Cardiac muscle cell (in vitro differentiated cells and primary cell): ENCODE results near the gene ATXN1. TPM values are rescaled to one million over a fixed set of nuclear protein-coding genes. Genes with fewer than 3 reads are reported as not detected.

Experiments
- DNase-seq, 2 donors: peaks; one replicate each; pipeline versions ENCODE4 v3.0.0 to v3.0.0-alpha.2; 2010 to 2017; ENCODE audit warnings: low read depth in 1 of 2, low spot score in 1 of 2
- H3K27ac ChIP-seq: fragments of 200-600 bp; sonication (generic); 2 replicates; pipeline ENCODE4 v1.5.1; 2016
- H3K27me3 ChIP-seq: fragments of 200-600 bp; sonication (generic); 2 replicates; pipeline ENCODE4 v1.6.0; 2016; ENCODE audit warnings: control low read depth
- H3K36me3 ChIP-seq: fragments of 200-600 bp; sonication (generic); 2 replicates; pipeline ENCODE4 v1.5.1; 2016; ENCODE audit warnings: control low read depth
- H3K4me1 ChIP-seq: fragments of 200-600 bp; sonication (generic); 2 replicates; pipeline ENCODE4 v1.8.1; 2017; ENCODE audit warnings: low read depth, mild to moderate bottlenecking, mixed run types
- H3K4me3 ChIP-seq: fragments of 200-600 bp; sonication (generic); 2 replicates; pipeline ENCODE4 v1.5.1; 2016; ENCODE audit warnings: mild to moderate bottlenecking
- H3K9me3 ChIP-seq: fragments of 200-600 bp; sonication (generic); 2 replicates; pipeline ENCODE4 v1.5.1; 2017; ENCODE audit warnings: low read depth, mild to moderate bottlenecking, control low read depth
- polyA plus RNA-seq: library from polyadenylated mRNA; unstranded; fragments of >200 nt; fragmentation: Nextera tagmentation; extraction: Ambion mirVana; gene quantifications from 2 replicates; pipeline ENCODE4 v1.2.1, GENCODE V29; 2016
- total RNA-seq: library from RNA; depleted of rRNA; stranded (reverse); fragments of >200 nt; gene quantifications from 2 replicates; pipeline ENCODE4 v1.2.3, GENCODE V29; 2016
- TF ChIP-seq, protein P1 (sequence below): IDR thresholded peaks from 2 replicates; pipeline ENCODE4 v1.5.1; 2012; ENCODE audit warnings: low read depth, mild to moderate bottlenecking, low read length

The ATXN1 gene
- total and polyA plus RNA-seq, 2 experiments from 2014 or later = 15.1 to 37.4 TPM

DNA sequence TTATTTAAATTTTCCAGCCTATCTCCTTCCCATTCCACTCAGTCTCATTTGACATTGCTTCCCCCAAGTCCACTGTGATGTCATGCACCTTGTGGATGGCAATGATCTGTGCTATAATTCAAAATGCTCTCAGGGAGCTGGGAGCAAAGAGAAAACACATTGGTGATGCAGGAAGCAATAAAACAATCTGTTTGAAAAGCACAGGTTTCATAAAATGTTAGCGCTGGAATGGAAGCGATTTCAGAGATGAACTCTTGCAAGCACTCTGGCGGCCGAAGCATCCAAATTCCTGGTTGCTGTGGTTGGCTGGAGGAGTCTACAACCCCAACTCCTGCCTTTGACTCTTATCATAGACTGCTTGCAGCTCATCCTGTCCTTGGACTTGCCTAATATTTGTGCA lies 355.9 kb downstream of the ATXN1 start:
- H3K27ac ChIP-seq = no peak overlapping the region
- DNase-seq = peak in 1 of 2 donors; percentile 63
- H3K36me3 ChIP-seq = no peaks in the 10 kb centered on the region
- TF ChIP-seq, protein P1, sequence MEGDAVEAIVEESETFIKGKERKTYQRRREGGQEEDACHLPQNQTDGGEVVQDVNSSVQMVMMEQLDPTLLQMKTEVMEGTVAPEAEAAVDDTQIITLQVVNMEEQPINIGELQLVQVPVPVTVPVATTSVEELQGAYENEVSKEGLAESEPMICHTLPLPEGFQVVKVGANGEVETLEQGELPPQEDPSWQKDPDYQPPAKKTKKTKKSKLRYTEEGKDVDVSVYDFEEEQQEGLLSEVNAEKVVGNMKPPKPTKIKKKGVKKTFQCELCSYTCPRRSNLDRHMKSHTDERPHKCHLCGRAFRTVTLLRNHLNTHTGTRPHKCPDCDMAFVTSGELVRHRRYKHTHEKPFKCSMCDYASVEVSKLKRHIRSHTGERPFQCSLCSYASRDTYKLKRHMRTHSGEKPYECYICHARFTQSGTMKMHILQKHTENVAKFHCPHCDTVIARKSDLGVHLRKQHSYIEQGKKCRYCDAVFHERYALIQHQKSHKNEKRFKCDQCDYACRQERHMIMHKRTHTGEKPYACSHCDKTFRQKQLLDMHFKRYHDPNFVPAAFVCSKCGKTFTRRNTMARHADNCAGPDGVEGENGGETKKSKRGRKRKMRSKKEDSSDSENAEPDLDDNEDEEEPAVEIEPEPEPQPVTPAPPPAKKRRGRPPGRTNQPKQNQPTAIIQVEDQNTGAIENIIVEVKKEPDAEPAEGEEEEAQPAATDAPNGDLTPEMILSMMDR = no peak
- peaks cover 12% of the 10 kb centered on the region for H3K4me1 ChIP-seq
- no peaks in the 10 kb centered on the region for H3K27me3 ChIP-seq
- no peaks in the 10 kb centered on the region for H3K9me3 ChIP-seq
- no peak overlapping the region for H3K4me3 ChIP-seq

DNA sequence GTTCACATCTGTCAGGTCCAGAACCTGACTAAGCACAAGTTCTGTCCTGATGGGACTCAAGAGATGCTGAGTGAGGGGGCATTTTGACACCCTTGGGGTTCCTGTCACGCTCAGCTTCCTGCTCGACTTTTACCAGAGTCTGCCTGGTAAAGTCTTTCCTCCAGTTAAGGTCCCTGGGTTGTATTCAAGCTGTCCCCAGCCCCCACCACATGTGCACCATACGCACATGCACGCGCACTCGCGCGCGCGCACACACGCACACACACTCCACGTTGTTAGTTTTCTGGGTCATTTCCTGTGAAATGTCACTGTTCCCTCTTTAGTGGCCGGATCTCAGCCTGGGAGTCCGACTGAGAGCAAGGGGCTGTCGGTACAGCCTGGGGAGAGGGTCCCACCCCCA lies 356.8 kb downstream of the ATXN1 start:
- no peaks in the 10 kb centered on the region for H3K27me3 ChIP-seq
- H3K4me1 ChIP-seq = peaks cover 12% of the 10 kb centered on the region
- H3K9me3 ChIP-seq = no peaks in the 10 kb centered on the region
- H3K36me3 ChIP-seq = no peaks in the 10 kb centered on the region
- TF ChIP-seq, protein P1 = no peak
- H3K27ac ChIP-seq = no peak overlapping the region
- DNase-seq = no peak
- H3K4me3 ChIP-seq = no peak overlapping the region

DNA sequence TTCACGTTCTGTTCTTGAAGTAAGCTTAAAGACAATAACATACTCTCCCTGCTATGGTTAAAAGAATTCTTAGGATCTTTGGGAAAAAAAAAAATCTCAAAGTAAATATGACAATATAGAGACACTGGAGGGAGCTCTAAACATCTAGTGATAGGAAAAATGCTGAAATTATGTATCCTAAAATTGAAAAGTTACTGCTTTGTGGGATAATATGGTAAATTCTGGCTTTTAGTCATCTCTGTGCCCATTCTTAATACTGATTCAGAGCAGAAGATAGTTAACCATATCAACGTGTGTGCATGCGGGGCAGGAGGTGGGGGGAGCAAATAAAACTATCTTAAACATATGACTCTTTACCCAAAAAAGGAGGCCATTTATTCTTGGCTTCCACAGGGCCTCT lies 357.4 kb downstream of the ATXN1 start:
- Histone ChIP-seq H3K9me3 (no peaks in the 10 kb centered on the region), H3K27ac (no peak overlapping the region), H3K4me3 (no peak overlapping the region), H3K27me3 (no peaks in the 10 kb centered on the region), H3K4me1 (peaks cover 12% of the 10 kb centered on the region), H3K36me3 (no peaks in the 10 kb centered on the region)
- TF ChIP-seq, protein P1 = peak; percentile 28
- peak in 1 of 2 donors; percentile 16 for DNase-seq

DNA sequence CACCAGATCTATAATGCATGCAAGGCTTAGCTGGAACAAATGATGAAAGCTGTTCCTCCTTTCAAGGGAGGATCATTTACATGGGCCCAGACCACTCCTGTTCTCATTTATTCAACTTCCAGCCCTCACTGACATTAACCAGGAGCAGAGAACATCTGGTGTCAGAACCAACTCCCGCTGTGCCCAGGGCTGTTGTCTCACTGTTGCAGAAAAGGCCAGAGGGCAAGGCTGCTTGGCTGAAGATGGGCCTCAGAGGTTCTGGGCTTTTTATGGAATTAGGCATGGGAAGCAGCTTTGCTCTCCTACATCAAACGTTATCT lies 358.7 kb downstream of the ATXN1 start:
- TF ChIP-seq, protein P1 = no peak
- H3K27me3 ChIP-seq = no peaks in the 10 kb centered on the region
- peaks cover 12% of the 10 kb centered on the region for H3K4me1 ChIP-seq
- no peaks in the 10 kb centered on the region for H3K36me3 ChIP-seq
- H3K9me3 ChIP-seq = no peaks in the 10 kb centered on the region
- no peak overlapping the region for H3K4me3 ChIP-seq
- no peak overlapping the region for H3K27ac ChIP-seq
- DNase-seq = peak in 1 of 2 donors; percentile 29

DNA sequence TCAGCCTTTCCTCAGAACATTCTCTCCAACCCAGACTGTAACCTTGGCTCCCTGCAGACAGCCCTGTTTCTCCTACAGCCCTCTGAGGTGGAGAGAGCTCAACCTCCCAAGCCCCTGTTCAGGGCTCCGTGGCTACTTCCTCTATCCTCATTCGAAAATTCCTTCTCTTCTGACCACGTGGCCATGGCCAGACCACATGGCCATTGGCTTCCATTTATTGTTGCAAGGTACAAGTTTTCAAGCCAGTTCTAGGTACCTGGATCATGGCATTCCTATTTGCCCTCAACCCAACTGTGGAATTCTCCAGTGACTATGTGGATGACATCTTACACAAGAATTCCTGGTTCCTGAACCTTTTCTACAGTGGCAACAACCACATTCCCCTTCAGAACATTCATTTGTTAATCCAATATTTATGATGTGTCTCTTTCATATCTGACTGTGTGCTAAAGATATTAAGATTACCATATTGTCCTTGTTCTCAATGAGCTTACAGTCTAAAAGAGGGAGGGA lies 361.0 kb downstream of the ATXN1 start:
- H3K27ac ChIP-seq = no peak overlapping the region
- TF ChIP-seq, protein P1 = no peak

DNA sequence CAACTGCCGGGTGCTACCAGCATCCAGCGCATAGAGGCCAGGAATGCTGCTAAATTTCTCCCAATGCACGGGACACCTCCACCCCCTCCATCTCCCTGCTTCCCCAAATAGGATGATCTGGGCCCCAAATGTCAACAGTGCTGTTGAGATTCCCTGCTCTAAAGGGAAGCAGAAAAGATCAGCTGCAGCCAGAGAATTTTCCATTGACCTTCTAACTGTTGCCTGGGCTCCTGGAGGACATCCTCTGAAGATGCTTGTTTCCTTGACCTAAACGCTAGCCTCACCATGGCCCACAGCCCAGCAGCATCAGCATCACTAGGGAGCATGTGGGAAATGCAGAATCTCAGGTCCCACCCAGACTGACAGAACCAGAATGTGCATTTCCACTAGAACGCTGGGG lies 361.6 kb downstream of the ATXN1 start:
- H3K27ac ChIP-seq = no peak overlapping the region
- H3K4me1 ChIP-seq = peaks cover 15% of the 10 kb centered on the region
- H3K4me3 ChIP-seq = no peak overlapping the region
- no peaks in the 10 kb centered on the region for H3K36me3 ChIP-seq
- H3K9me3 ChIP-seq = no peaks in the 10 kb centered on the region
- TF ChIP-seq, protein P1 = no peak
- no peak for DNase-seq
- H3K27me3 ChIP-seq = no peaks in the 10 kb centered on the region

More for the DNA sequence above, 361.0 kb downstream of the ATXN1 start:
- Histone ChIP-seq H3K36me3 (no peaks in the 10 kb centered on the region), H3K9me3 (no peaks in the 10 kb centered on the region), H3K4me1 (peaks cover 15% of the 10 kb centered on the region), H3K4me3 (no peak overlapping the region), H3K27me3 (no peaks in the 10 kb centered on the region)
- no peak for DNase-seq
